Tibial nerve (tissue), 4 donors: Measurements from ENCODE around the gene CACNA1E.

Experiments
- CTCF ChIP-seq, 5 experiments: fragments of 200-600 bp in 3 of 5; fragments of 450-650 bp in 2 of 5; sonication (generic) in 3 of 5; IDR thresholded peaks; one replicate each; pipeline ENCODE4 v1.5.1; 2016 to 2019; ENCODE audit warnings: antibody characterized with exemption in 5 of 5, mild to moderate bottlenecking in 3 of 5, moderate library complexity in 2 of 5
- EP300 ChIP-seq, 2 donors: sonication (generic); formaldehyde crosslinking; IDR thresholded peaks; one replicate each; pipeline ENCODE4 v1.6.1; 2017; ENCODE audit warnings: antibody characterized with exemption in 2 of 2, mild to moderate bottlenecking in 1 of 2
- POLR2A ChIP-seq, 2 donors: fragments of 450-650 bp; IDR thresholded peaks; one replicate each; pipeline ENCODE4 v1.6.1; 2017; ENCODE audit warnings: antibody characterized with exemption in 2 of 2, mild to moderate bottlenecking in 2 of 2, moderate library complexity in 2 of 2

GRCh38 chr1:181812208-181812607 lies 328.9 kb downstream of the CACNA1E start:
- TF ChIP-seq CTCF (IDR thresholded peaks at IDR 0.05) (no peak), POLR2A (IDR thresholded peaks at IDR 0.05) (no peak), EP300 (IDR thresholded peaks at IDR 0.05) (no peak)
